HG02798 (cell line): Measurements from ENCODE around the gene DRC1.
"Not testable (repeated sequence)": the region's sequence is repeated elsewhere in the genome, so short reads cannot be mapped to it uniquely, and the experiment has no call there.

Source experiments
- ATAC-seq: cut with Tn5 transposase; IDR thresholded peaks from one replicate; pipeline ENCODE4 v1.9.1; 2021; ENCODE audit warnings: mild to moderate bottlenecking; ENCODE audit not compliant: unreplicated experiment, poor library complexity

DRC1 gene

DNA sequence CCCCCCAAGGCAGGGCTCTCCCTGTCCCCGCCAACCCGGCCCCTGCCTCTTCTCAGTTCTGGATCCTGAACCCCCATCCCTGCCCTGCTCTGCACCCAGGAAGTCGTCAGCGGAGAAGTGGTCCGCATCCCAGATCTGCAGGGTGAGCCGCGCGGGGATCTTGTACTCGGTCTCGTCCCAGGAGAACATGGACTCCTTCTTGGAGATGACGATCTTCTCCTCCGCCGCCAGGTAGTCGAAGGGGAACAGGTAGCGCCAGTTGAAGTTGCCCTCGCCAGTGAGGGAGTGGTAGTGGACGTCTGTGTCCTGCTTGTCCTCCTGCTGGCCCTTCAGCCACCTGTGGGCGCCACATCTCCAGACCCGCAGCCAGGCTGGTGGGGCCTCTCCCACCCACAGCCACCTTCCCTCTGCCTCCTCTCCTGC is 59.9 kb downstream of the DRC1 start:
- ATAC-seq: no peak

DNA sequence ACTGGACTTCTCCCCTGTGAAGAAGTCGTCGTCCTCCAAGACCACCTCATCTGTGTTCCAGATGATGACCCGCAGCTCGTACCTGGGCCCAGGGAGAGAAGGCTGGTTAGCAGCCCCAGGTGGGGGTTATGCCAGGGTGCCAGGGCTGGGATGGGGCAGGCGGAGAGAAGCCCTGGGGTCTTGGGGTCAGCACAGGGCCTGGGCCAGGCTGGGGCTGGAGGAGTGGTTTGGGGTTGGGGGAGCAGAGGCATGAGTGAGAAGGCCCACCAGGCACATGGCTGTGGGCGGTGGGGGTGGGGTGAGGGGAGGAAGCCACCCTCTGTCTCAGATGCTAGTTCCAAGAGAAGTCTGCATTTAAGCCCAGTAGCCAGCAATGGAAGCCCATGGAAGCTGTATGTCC is 60.4 kb downstream of the DRC1 start:
- ATAC-seq: no peak

DNA sequence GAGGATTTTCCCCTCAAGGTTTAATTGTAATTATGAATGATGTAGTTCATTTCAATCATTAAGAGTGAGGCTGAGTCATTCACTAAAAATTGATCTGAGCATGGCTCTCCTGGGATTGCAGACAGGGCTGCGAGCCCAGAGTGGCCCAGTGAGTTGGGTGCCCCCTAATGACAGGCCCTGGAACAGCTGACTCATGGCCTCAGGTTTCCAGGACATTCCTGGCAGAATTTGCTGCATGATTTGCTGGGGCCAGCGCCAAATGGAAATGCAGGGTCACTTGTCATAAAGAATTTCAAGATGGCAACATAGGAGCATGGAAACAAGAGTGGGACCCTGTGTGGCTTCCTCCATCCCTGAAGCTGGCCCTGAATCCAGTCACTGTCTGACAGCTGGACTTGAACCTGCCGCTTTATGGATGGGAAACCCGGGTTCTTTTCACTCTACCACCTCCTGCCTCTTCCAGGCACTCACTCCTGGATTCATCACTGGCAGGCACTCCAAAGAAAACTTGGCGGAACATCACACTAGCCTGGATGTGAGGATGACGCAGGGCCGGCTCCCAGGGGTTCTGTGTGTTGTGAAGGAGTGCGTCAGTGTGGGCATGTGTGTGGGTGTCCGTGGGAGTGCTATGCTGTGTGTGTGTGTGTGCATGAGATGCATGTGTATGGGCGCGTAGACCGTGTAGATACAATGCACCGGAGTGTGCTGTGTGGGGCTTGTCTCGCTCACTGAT is 61.0 kb downstream of the DRC1 start:
- ATAC-seq: no peak

DNA sequence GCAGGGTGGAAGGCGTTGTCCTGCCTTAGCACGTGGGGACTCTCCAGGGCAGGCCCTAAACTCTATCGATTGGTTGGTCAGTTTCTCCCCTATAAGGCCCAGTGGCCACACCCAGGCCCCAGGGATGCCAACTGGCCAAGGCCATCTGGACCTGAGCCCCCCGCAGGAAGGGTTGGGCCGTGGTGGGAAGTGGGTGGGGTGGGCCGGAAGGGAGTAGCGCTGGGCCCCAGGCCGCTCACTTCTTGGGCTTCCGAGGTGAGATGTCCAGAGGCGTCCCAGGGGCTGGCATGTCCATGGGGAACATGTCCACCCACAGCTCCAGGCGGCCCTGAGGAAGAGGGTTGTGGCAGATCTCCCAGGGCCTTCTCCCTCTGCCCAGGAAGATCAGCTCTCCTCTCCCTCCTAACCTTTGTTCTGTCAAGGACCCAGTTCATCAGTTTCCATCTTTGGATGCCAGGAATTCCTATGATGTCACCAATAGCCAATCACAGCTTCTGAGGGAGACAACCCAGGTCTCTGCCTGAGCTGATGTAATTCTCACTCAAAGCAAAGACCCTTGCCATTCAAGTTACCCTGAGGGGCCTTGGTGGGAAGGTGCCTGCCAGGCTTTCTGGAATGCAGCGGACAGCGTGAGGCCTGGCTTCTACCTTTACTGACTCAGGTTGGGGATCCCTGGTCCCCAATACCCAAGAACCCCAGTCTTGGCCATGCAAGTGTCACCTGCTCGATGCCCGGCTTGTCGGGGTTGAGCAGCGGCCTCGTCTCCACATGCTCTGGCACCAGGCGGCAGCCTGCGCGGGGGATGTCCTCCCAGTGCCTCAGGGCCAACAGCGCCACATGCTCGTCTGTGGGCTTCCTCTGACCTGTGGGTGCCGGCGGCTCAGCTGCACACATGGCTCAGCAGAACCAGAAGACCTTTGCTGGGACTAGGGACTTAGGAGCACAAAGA is 61.8 kb downstream of the DRC1 start:
- ATAC-seq: no peak

DNA sequence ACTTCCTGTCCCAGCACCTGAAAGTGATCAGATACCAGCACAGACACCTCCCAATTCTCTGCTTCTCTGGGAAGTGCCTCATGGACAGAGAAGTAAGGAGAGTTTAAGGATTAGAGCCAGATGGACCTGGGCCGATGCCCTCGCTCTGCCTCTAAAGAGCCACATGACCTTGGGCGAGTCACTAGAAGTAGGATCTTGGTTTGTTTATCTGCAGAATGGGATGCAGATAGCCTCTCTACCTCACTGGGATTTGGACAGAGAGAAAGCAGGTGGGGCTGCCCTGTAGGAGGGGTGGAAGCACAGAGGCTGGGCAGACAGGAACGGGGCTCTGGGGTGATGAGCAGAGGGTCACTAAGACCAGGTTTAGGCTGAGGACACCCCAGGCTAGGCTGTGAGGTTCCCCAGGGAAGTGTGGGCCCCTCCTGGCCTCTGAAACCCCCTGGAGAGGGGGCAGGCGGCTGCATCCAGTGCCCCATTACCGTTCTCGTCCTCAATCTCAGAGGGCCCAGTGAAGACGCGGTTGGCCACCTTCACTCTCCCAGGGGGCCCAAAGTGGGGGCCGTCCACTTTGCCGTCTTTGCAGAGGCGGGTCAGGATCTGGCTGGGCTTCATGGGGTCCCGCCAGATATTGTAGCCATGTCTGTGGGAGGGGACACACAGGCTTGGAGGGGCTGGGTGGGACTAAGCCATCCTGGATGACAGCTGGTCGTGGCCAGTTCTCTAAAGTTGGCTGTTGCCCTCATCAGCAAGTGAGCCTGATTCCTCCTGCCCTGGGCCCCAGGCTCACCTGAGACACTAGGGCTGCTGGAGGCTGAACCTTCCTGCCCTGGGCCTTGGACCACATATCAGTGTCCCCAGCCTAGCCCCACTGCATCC is 62.9 kb downstream of the DRC1 start:
- ATAC-seq: no peak

DNA sequence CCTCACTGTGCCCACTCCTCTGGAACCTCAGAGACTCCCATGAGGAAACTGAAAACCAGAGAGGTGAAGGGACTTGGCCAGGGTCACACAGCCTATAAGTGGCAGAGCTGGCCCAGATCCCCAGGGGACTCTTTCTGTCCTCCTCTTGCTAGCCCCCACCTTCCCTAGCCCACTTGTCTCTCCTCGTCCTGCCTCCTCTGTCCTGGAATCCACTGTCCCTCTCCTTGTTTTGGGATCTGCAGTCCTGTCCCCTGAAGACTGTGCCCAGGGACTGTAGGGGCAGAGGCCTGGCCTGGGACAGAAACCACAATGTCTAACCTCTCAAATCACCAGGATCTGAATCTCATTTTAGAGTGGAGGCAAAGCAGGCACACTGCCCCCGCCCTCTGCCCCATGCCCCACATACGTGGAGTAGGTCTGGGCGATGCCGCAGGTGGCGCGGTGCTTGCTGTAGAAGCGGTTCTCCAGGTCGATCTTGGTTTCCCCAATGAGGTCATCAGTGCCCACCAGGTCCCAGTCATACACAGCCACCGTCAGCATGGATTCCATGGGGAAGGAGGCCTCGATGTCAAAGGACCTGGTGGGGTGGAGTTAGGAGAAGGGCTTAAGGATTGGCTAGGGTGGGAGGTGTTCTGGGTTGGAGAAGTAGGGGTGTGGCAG is 63.7 kb downstream of the DRC1 start:
- no peak for ATAC-seq

DNA sequence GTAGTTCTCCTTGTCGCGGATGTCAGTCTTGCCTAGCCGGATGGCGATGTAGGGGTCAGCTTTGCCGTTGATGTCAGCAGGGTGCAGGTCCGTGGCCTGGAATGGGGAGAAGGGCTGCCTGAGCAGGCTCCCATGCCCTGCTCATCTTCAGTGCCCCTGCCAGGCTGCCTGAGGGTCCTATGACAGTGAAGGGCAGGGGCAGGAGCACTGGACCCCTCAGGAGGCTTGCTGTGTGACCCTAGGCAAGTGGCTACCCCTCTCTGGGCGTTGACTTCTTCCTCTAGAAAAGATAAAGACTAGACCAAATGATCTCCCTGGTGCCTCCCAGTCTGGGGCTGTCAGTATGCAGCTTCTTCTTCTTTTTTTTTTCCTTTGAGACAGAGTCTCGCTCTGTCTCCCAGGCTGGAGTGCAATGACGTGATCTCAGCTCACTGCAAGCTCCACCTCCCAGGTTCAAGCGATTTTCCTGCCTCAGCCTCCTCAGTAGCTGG is 64.3 kb downstream of the DRC1 start:
- ATAC-seq: no peak

DNA sequence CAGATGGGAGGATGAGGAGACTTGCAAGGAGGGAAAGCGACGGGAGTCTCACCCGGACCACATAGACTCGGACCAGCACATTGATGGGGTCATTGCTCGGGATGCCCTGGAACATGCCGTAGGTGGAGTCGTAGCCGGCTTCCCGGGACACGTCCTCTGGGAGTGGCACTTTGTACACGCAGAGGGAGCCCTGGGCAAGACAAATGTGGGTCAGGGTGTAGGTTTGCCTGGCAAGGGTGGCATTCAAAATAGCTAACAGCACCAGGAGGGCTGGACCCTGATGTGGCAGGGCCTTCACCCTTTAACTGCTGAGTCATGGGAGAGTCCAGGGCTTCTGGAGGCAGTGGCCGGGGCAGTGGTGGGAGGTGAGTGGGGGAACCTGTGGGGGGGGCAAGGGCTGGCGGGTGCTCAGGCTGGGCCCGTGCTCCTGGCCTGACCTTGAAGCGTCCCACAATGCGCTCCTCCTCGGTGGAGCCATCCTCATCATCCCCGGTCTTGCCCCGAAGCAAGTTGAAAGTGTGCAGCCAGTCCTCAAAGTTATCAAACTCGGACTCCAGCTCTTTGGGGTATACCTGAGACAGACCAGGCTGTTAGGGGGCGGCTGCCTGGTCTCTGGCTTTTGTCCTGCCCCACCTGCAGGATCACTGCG is 65.1 kb downstream of the DRC1 start:
- ATAC-seq: no peak

DNA sequence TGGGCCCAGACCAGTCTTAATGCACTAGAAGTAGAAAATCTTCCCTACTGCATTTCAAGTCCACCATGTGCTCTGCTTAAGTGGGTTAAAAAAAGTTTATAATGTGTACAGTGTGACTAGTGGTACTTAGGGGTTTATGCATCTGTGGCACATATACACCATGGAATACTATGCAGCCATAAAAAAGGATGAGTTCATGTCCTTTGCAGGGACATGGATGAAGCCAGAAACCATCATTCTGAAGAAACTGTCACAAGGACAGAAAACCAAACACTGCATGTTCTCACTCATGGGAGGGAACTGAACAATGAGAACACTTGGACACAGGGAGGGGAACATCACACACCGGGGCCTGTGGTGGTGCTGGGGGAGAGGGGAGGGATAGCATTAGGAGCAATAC is 66.8 kb downstream of the DRC1 start:
- not testable (repeated sequence) for ATAC-seq

DNA sequence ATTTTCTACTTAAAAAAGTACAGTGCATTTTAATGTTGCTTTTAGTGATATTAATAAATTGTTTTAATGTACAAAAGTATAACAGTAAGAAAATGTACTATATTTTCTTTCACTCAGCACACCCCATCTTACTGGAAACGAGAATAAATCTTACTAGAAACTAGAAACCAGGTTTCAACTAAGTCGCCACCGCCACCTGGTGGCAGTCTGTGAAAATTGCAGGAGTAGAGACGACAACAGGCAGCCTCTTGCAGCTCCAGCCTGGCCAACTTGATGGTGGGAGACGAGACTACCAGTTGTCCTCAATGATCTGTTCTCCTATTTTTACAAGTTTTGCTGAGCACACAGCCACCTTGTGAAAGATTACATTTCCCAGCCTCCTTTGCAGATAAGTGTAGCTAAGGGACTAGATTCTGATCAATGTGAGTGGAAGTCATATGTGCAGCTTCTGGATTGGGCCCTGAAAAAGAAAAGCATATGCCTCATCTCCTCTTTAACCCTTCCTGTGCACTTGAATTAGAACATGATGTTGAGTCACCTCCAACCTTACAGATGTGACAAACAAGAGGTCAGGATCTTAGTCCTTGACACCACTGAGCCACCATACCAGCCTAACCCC is 67.5 kb downstream of the DRC1 start:
- ATAC-seq: no peak

DNA sequence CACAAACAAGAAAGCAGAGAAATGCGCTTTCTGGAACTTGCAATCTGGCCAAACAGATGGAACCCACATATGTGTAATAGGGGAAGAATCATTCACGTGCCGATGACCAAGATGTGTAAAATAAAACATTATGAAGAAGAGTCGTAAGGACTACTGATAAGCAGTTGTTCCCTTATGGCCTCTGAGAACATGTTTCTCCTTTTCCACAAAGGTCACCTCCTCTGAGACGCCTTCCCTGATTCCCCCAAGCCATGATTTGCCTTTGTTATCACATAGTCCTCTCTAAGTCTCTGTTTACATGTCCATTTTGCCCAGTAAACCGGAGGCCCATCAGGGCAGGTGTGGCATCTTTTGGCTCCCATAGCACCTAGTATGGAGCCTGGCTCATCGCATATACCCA is 68.2 kb downstream of the DRC1 start:
- ATAC-seq: no peak

DNA sequence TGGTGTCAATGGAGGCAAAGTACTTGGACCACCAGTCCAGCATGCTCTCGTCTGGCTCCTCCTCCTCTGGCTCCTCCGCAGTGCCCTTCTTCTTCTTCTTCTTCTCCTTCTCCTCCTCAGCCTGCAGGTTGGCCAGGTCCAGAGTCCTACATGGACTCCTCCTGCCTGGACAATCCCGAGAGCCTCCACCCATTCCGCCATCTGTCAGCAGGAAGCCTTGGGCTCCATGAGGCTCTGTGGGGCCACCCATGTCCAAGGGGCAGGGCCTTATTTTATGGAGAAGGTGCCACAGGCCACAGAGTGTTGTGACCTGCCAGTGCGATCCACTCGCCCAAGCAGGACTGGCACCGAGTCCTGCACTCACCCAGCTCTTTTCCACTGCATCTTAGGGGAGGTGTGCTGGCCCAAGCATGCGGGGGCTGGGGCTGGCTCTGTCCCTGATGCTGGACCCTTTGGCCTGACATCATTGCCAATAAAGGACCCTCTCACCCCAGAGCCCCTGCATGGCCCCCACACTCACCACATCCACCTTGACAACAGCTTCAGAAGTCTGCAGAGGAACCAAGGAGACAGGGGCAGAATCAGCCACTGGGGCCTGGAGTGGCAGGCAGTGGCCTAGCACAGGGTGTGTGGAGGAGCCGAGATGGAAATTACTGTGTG is 69.0 kb downstream of the DRC1 start:
- ATAC-seq: no peak

DNA sequence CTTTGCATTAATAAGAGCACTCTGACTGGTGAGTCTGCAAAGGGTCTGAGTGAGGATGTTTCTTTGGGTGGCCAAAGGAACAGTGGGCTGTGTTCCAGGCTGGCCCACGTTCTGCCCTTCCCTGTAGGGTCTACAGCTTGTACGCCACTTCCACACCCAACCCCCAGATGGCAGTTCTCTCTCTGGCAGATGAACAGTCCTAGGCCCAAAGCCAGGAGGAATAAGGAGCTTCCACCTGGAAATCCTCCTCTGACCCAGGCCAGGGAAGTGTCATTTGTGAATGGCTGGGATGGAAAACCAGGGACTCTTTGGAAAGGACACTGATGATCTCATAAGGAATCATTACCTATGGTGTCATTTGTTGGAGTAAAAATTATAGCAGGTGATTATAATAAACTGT is 69.6 kb downstream of the DRC1 start:
- ATAC-seq: no peak

DNA sequence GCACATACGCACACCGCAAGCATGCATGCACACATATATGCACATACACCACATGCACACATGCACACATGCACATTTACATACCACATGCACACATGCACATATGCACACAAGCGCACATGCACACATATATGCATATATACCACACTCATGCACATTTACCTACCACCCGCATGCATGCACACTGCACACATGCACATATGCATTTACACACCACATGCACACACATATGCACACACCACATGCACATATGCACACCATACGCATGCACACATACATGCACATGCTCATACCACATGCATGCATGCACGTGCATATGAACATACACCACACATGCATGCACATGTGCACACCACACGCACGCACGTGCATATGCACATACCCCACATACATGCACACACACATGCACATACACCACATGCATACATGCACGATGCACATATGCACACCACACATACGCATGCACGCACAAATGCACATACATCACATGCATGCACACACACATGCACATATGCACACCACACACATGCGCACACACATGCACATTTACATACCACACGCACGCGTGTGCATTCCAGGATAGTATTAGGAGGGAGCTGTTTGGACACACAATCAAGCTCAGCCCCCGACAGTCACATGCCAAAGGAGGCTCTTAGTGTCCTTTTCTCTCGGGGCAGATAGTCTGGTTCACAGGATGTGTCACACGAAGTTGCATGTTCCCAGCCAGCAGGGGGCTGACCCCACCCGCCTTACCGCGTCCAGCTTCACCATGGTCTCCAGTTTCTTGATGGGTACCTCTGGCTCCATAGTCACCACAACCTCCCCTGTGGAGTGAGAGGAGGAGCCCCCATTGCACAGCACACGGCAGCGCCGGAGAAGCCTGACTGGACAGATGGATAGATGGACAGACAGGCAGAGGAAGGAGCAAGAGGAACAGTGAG is 70.3 kb downstream of the DRC1 start:
- ATAC-seq: no peak

DNA sequence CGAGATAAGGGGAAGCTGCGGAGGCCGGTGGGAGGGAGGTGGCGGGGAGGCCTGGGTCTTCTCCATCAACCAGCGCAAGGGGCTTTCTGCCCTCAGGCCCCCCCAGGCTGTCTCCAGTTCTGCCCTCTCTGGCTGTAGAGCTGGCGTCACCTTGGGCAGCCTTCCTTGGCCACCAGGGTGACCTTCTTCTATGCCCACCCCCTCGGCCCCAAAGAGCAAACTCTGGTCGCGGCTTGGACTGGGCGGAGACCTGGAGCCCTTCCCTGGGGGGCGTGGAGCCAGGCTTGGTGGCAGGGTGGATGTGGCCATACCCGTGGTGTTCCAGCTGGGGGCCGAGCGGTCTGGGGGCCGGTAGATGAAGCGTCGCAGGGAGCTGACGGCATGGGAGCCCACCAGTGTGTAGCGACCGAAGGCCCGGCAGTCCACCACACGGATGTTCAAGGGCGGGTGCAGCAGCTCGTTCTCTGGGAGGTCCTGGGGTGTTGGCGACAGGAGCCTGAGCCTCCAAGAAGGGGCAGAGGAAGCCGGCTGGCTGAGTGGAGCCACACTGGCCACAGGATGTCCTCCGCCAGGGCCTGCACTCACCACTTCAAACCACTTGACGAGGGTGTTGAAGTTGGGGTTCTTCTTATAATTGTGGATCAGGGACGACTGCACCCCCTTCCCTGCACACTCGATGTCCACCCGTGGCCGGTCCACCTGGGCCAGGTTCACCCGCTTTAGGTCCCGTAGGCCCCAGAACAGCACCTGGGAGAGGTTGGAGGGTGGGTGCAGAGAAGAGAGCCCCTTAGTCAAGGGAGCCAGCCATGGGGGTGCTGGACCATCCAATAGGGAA is 71.3 kb downstream of the DRC1 start:
- no peak for ATAC-seq

DNA sequence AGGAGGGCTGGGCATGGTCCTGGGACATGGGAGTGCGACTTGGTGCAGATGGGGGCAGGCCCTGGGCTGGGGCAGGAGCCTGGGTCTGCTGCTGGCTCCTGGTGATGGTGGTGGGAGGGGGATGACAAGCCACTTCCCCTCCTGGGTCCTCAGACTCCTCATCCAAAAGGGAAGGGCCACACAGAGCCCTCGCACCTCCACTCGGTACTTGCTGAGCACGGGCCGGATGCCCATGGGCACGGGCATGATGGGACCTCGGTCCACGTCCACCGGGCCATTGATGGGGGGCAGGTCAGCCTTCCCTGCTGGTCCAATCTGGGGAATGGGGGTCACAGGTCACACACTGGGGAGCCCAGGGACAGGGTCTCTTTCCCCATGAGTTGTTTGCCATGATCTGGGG is 72.1 kb downstream of the DRC1 start:
- ATAC-seq: no peak
